Dendritic cell treated with granulocyte-macrophage colony-stimulating factor and Interleukin-4, amounts not matched to agents 40 ng/mL and 50 ng/mL, for 4 days (primary cell): Measurements from ENCODE around the gene PARD3.
"Not testable (repeated sequence)": the region's sequence is repeated elsewhere in the genome, so short reads cannot be mapped to it uniquely, and the experiment has no call there.

Experiments used
- H3K27ac Mint-ChIP-seq: one replicate; pipeline ENCODE4 v1.8.0; 2022; ENCODE audit warnings: mild to moderate bottlenecking, mixed read lengths
- H3K27me3 Mint-ChIP-seq: one replicate; pipeline ENCODE4 v1.8.0; 2022; ENCODE audit warnings: mild to moderate bottlenecking, mixed read lengths
- H3K36me3 Mint-ChIP-seq: one replicate; pipeline ENCODE4 v1.8.0; 2022; ENCODE audit warnings: low read depth, mixed read lengths
- H3K4me1 Mint-ChIP-seq: one replicate; pipeline ENCODE4 v1.8.0; 2022; ENCODE audit warnings: low read depth, mixed read lengths
- H3K4me3 Mint-ChIP-seq: one replicate; pipeline ENCODE4 v1.8.0; 2022; ENCODE audit warnings: mild to moderate bottlenecking, moderate library complexity, mixed read lengths
- H3K9me3 Mint-ChIP-seq: one replicate; pipeline ENCODE4 v1.8.0; 2022; ENCODE audit warnings: mixed read lengths
- intact Hi-C: fragments of 100-400 bp; cut with micrococcal nuclease; formaldehyde crosslinking; loops from one replicate; pipeline ENCODE4 v1.15.0; 2022

The PARD3 gene

DNA sequence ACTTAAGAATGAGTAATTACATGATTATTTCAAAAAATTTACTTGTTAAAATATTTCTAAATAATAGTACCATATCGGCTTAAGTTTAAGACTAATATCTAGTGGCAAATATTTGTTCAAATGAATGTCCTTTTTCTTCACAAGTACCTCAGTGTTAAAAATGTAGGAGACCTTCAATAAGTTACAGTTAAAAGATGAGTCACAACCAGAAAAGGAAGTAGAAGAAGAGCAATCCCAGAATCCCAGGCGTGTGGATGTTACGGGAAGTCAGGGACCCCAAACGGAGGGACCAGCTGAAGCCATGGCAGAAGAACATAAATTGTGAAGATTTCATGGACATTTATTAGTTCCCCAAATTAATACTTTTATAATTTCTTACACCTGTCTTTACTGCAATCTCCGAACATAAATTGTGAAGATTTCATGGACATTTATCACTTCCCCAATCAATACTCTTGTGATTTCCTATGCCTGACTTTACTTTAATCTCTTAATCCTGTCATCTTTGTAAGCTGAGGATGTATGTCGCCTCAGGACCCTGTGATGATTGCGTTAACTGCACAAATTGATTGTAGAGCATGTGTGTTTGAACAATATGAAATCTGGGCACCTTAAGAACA is 388.4 kb downstream of the PARD3 start:
- intact Hi-C loops, H3K27ac Mint-ChIP-seq, H3K4me1 Mint-ChIP-seq, H3K4me3 Mint-ChIP-seq, H3K27me3 Mint-ChIP-seq, H3K36me3 Mint-ChIP-seq: not testable (repeated sequence)
- H3K9me3 Mint-ChIP-seq = peaks cover 18% of the 10 kb centered on the region

DNA sequence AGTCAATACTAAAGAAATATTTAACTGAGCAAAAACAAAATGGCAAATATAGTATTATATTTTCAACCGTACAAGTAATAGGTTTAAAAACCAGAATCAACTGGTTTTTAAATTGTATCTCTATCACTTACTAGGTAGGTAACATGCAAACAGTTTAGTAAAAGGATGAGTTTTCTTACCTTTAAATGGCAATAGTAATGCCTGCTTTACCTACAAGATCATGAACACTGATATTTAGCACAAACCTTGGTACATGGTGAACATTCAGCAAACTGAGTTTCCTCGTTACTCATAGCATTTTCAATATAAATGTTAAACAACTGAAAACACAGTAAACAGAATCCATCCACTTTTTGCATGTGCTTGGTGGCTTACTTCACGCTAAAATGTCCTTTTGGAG is 389.1 kb downstream of the PARD3 start:
- intact Hi-C loops = no loop called here
- H3K36me3 Mint-ChIP-seq = no peaks in the 10 kb centered on the region
- H3K9me3 Mint-ChIP-seq = peaks cover 18% of the 10 kb centered on the region
- H3K4me1 Mint-ChIP-seq = peaks cover 7% of the 10 kb centered on the region
- H3K27me3 Mint-ChIP-seq = no peaks in the 10 kb centered on the region
- no peak overlapping the region for H3K4me3 Mint-ChIP-seq
- no peak overlapping the region for H3K27ac Mint-ChIP-seq

DNA sequence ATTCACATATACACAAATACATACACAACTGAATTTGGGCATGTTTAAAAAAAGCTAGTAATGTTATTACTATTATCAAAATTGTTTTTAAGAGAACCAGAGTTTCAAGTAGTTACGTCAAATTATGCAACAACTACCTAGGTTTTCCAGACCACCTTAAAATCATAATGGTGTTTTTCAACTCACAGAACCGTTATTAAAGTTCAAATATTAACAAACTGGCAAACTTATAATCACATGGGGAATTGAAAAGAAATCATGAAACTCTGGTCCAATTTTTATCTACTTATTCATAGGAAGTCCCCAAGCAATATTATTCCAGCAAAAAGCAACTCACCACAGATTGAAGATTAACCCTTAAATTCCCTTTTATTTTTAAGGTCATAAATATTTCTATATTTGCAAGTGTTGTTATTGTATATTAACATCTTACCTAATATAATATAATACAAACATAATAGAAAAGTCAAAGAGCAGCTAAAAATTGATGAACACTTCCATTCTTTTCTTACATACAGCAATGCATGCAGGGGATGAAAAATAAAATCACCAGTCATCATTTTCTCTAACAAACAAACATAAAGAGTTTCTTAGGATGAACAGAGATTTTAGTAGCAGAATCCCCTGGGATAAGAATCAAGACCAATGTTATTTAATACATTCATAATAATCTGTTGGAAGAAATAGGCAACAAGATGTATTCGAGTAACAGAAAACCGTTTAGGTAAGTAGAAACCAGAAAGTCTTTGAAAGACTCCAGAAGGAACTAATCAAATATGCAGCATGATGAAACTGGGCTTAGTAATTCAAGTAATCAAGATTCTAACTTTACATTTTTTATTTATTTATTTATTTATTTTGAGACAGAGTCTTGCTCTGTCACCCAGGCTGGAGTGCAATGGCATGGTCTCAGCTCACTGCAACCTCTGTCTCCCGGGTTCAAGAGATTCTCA is 391.1 kb downstream of the PARD3 start:
- intact Hi-C loops = no loop called here
- H3K27ac Mint-ChIP-seq = no peak overlapping the region

GRCh38 chr10:34420795-34421194 is 394.3 kb downstream of the PARD3 start:
- H3K4me1 Mint-ChIP-seq = no peaks in the 10 kb centered on the region
- intact Hi-C loops = no loop called here
- H3K27ac Mint-ChIP-seq = no peak overlapping the region
- H3K4me3 Mint-ChIP-seq = no peak overlapping the region
- H3K9me3 Mint-ChIP-seq = no peaks in the 10 kb centered on the region
- no peaks in the 10 kb centered on the region for H3K27me3 Mint-ChIP-seq
- no peaks in the 10 kb centered on the region for H3K36me3 Mint-ChIP-seq

More for the DNA sequence above, 391.1 kb downstream of the PARD3 start:
- H3K4me3 Mint-ChIP-seq = no peak overlapping the region
- no peaks in the 10 kb centered on the region for H3K27me3 Mint-ChIP-seq
- H3K36me3 Mint-ChIP-seq = no peaks in the 10 kb centered on the region
- H3K4me1 Mint-ChIP-seq = no peaks in the 10 kb centered on the region
- H3K9me3 Mint-ChIP-seq = peaks cover 18% of the 10 kb centered on the region

DNA sequence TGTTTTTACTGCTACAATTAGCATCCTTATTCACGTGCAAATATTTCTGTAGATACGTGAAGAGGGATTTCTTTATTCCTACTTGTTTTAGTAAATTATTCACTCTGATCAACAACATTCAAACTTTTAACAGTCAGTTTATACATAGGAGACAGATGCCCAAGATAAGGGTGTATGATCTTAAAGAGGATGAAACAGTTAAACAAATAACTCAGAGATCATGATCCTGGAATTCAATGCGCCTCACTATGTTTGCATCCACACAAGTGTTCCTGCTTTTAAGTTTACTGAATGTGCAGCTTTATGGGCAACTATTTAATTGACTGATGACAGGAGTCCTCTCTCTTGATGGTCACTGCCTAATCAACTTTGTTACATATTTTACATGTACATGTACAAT is 394.8 kb downstream of the PARD3 start:
- H3K27ac Mint-ChIP-seq = no peak overlapping the region
- intact Hi-C loops = no loop called here
- no peaks in the 10 kb centered on the region for H3K36me3 Mint-ChIP-seq
- no peak overlapping the region for H3K4me3 Mint-ChIP-seq
- no peaks in the 10 kb centered on the region for H3K9me3 Mint-ChIP-seq
- H3K27me3 Mint-ChIP-seq = no peaks in the 10 kb centered on the region
- H3K4me1 Mint-ChIP-seq = no peaks in the 10 kb centered on the region

DNA sequence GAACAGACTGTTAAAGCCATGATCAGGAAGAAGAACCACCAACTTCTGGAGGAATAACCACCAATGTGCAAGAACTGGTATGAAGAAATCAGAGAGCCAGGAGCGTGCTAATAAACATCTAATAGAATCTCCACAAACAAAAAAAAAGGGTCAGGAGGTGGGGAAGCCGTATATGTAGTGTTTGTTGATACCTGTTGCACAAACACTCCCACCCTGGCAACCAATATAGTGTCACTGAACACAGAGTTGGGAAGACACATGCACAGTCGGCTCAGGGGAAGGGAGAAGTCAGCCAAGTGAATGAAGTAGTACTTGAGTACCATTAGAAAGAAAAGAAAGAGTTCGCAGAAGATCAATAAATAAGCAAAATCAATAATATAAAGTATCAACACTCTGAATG is 400.1 kb downstream of the PARD3 start:
- Mint-ChIP-seq H3K4me3 (no peak overlapping the region), H3K36me3 (no peaks in the 10 kb centered on the region), H3K4me1 (no peaks in the 10 kb centered on the region), H3K9me3 (no peaks in the 10 kb centered on the region), H3K27me3 (peaks cover 1% of the 10 kb centered on the region), H3K27ac (no peak overlapping the region)
- intact Hi-C loops = no loop called here

DNA sequence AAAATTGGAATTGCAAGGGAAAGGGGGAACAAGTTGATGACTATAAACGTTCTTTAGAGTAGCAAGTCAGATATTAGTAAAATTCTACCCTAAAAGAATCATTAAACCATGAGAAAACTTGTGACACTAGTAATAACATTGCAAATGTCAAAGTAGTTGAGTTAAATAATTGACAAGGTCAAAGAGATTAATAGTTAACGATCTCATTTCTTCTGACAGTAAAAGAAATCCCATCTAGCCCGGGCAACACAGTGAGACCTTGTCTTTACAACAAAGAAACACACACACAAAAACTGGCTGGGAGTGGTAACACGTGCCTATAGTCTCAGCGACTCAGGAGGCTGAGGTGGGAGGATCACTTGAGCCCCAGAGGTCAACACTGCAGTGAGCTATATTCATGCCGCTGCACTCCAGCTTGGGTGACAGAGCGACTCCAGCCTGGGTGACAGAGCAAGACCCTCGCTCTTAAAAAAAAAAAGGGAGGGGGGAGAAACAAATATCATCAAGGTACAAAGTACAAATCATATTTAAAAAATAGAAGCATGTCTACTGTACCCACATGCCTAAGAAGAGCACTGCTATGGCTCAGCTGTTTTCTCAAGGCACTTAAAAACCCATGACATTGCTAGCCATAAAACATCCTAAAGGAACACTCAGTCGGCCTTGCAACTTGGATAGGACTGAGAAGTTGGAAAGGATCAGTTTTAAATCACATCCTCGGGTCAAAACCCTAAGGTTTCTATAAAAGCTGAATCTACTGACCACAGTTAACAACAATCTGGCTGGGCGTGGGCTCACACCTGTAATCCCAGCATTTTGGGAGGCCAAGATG is 401.1 kb downstream of the PARD3 start:
- H3K4me1 Mint-ChIP-seq = no peaks in the 10 kb centered on the region
- intact Hi-C loops = no loop called here
- no peak overlapping the region for H3K4me3 Mint-ChIP-seq
- no peak overlapping the region for H3K27ac Mint-ChIP-seq
- H3K27me3 Mint-ChIP-seq = peaks cover 1% of the 10 kb centered on the region
- H3K36me3 Mint-ChIP-seq = no peaks in the 10 kb centered on the region
- H3K9me3 Mint-ChIP-seq = no peaks in the 10 kb centered on the region

- Mint-ChIP-seq H3K9me3 (no peaks in the 10 kb centered on the region), H3K4me3 (no peak overlapping the region), H3K27ac (no peak overlapping the region), H3K4me1 (no peaks in the 10 kb centered on the region), H3K27me3 (peaks cover 1% of the 10 kb centered on the region), H3K36me3 (no peaks in the 10 kb centered on the region)
- intact Hi-C loops = no loop called here
Observed at GRCh38 chr10:34413214-34413613, 401.9 kb downstream of the PARD3 start.

- H3K27me3 Mint-ChIP-seq = no peaks in the 10 kb centered on the region
- H3K4me3 Mint-ChIP-seq = no peak overlapping the region
- peaks cover 20% of the 10 kb centered on the region for H3K4me1 Mint-ChIP-seq
- no peaks in the 10 kb centered on the region for H3K36me3 Mint-ChIP-seq
- no peaks in the 10 kb centered on the region for H3K9me3 Mint-ChIP-seq
- intact Hi-C loops = no loop called here
- no peak overlapping the region for H3K27ac Mint-ChIP-seq
Observed at GRCh38 chr10:34408956-34409355, 406.1 kb downstream of the PARD3 start.

DNA sequence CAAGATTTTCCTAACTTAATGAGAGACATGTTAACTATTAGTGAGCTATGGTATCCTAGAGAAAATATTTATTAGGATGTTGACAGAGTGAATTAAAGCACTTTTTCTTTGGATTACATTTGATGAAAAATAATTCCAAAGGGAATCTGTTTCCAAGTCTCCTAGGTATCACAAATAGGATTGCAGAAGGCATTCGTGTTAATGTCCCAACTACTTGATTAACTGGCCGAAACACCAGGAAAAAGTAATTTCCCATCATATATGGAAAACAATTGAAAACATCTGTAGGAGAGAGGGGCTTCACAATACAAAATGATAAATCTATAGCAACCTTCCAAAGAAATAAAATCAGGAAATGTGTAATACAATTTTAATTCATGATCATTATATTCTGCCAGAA is 406.7 kb downstream of the PARD3 start:
- no peaks in the 10 kb centered on the region for H3K27me3 Mint-ChIP-seq
- H3K4me3 Mint-ChIP-seq = no peak overlapping the region
- no peak overlapping the region for H3K27ac Mint-ChIP-seq
- H3K36me3 Mint-ChIP-seq = no peaks in the 10 kb centered on the region
- intact Hi-C loops = no loop called here
- H3K4me1 Mint-ChIP-seq = peaks cover 20% of the 10 kb centered on the region
- H3K9me3 Mint-ChIP-seq = no peaks in the 10 kb centered on the region

GRCh38 chr10:34407324-34407805 is 407.7 kb downstream of the PARD3 start:
- peaks cover 20% of the 10 kb centered on the region for H3K4me1 Mint-ChIP-seq
- no peaks in the 10 kb centered on the region for H3K9me3 Mint-ChIP-seq
- no peak overlapping the region for H3K27ac Mint-ChIP-seq

DNA sequence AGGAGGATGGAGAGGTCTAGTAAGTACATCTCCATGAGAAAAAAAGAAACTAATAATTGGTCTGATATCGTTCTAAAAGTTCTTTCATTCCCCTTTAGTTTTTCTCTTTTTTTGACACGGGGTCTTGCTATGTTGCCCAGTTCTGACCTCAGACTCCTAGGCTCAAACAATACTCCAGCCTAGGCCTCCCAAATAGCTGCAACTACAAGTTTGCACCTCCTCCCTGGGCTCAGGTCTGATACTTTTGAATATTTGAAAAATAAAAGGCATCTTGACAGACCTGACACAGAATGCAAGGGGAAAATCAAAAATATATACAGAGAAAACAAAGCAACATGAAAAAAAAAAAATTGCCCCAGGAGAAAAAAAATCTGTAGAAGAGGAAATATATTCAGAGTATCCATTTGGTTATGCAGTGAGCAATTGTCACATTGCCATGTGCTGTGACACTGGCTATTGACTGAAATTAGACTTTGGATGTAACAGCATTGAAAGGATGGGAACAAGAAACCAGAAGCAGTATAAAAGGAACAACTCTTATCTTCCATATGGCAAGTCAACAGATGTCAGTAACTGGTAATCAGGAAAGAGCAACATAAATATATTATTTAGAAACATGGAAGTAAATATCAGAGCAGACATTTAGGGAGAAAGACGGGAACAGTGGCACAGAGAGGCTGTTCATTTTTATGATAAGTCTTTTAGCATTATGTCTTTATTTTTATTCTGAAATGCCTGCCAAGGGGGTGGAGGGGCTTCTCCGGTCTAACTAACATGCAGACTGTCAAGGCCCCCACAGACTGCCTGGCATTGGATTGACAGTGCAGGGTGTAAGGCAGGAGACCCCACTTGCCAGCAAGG is 408.4 kb downstream of the PARD3 start:
- intact Hi-C loops = no loop called here
- Mint-ChIP-seq H3K27ac (no peak overlapping the region), H3K27me3 (no peaks in the 10 kb centered on the region), H3K4me1 (peaks cover 20% of the 10 kb centered on the region), H3K9me3 (no peaks in the 10 kb centered on the region), H3K4me3 (no peak overlapping the region), H3K36me3 (no peaks in the 10 kb centered on the region)

More at GRCh38 chr10:34407324-34407805, 407.7 kb downstream of the PARD3 start:
- intact Hi-C loops = no loop called here
- H3K27me3 Mint-ChIP-seq = no peaks in the 10 kb centered on the region
- H3K4me3 Mint-ChIP-seq = no peak overlapping the region
- no peaks in the 10 kb centered on the region for H3K36me3 Mint-ChIP-seq
